GM20000 (cell line): ENCODE data around the gene NUDT16.

Source experiments
- DNase-seq: peaks from one replicate; pipeline ENCODE4 v3.0.0; 2012; ENCODE audit warnings: low spot score
- CTCF ChIP-seq: IDR thresholded peaks from 2 replicates; pipeline ENCODE4 v1.5.1; 2012; ENCODE audit warnings: mild to moderate bottlenecking, control low read depth; ENCODE audit errors: extremely low read depth, missing control alignments

Gene NUDT16

DNA sequence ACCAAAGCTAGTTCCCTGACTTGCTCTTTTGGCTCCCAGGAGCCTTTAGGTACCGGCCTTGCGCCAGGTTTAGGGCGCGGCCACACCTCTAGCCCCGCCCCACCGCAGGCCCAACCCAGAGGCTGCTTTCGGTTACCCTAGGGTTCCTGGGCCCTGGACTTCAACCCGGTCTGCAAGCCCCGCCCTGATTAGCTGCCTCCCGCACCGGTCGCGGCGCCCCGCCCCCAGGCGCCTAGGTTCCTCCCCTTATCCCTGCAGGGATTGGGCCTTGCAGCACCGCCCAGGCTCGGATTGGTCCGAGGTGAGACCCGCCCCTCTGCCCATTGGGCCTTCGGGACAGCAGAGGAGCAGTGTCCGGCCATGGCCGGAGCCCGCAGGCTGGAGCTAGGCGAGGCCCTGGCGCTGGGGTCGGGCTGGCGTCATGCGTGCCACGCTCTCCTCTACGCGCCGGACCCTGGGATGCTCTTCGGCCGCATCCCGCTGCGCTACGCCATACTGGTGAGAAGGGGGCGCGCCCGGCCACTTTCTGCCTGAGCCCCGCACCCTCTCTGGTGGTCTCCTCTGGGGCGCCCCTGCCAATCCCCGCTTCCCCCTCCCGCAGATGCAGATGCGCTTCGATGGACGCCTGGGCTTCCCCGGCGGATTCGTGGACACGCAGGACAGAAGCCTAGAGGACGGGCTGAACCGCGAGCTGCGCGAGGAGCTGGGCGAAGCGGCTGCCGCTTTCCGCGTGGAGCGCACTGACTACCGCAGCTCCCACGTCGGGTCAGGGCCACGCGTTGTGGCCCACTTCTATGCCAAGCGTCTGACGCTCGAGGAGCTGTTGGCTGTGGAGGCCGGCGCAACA, at the start of gene NUDT16:
NUDT16 (plus strand) TSS at position 330 of the 847 bp plus-strand sequence; CDS start at position 361, 31 bp downstream.
- no peak for TF ChIP-seq CTCF

DNA sequence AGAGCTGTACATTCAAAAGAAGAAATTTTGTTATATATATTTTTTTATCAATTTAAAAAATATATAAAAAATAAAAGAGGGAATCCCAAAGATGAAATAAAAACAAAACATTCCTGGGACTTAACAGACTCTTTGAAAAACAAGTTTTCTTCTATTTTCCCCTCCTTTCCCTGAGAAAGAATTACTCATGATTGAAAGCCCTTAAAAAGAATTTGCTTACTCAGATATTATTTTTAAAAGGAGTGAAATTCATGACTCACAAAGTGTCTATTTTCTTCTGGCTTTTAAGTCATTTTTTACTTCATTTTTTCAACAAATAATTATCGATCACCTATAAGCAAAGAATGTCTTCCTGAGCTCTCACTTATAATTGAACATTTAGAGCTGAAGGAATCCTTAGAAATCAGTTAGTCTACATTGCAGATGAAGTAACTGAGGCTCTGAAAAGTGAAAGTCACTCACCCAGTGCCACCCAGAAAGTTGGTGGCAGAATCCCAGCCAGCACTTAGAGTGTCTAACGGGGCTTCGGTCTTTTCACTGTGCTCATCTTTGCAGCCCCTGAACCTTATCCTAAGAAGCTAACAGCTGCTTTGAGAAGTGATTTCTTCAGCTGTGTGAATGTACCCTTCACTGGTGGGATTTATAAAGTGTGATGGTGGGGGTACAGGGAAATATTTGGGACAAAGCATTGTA, 42.5 kb upstream of the NUDT16 start:
- no peak for DNase-seq

More for the DNA sequence above, at the start of gene NUDT16:
- peak; percentile 97 for DNase-seq

GRCh38 chr3:131341761-131342160, 39.8 kb upstream of the NUDT16 start:
- DNase-seq: no peak

More for the DNA sequence above, 42.5 kb upstream of the NUDT16 start:
- TF ChIP-seq CTCF: no peak

DNA sequence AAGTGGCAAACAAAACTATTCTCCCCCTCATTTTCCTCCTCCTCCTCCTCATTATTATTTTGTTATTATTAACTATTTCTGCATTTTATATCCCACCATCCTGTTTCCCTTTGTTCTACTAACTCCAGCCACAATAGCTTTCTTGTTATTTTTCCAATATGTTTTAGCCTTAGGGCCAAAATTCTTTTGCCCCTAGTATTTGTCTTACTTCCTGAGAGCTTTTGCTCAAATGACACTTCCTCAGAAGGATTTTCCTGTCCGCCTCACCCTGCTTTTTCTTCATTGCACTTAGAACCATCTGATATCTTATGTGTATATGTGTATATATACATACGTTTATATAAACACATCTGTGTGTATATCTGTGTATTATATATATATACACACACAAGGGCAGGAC, 32.7 kb upstream of the NUDT16 start:
- DNase-seq: no peak
- no peak for TF ChIP-seq CTCF

More at GRCh38 chr3:131341761-131342160, 39.8 kb upstream of the NUDT16 start:
- TF ChIP-seq CTCF: no peak

GRCh38 chr3:131349454-131349853, 32.1 kb upstream of the NUDT16 start:
- no peak for DNase-seq
- no peak for TF ChIP-seq CTCF

DNA sequence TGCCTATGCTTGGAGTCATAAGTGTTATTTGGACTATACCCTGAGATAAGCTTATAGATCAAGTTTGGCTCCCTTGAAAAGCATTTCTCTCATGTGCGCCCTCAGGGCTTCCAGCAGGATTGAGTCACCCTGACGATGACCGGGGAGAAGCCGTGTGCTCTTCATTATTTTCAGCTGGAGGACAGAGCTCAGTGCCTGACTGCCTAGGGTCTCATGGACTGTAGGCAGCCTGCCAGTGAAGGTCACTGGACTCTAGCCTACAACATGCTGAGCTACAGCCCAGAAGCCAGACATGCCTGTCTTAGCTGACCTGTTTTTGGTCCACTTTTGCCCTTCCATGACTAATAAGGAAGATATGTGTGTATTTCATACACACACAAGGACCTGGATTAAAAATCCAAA, 31.6 kb upstream of the NUDT16 start:
- no peak for DNase-seq
- TF ChIP-seq CTCF: no peak

GRCh38 chr3:131350506-131350905, 31.1 kb upstream of the NUDT16 start:
- no peak for DNase-seq
- no peak for TF ChIP-seq CTCF
